CD1c-positive myeloid dendritic cell (primary cell): ENCODE data around the gene STXBP6.
"Not testable (repeated sequence)": the region's sequence is repeated elsewhere in the genome, so short reads cannot be mapped to it uniquely, and the experiment has no call there.

Experiments
- DNase-seq: peaks from one replicate; pipeline ENCODE4 v3.0.0-alpha.2; 2016; ENCODE audit errors: extremely low spot score

The STXBP6 gene

DNA sequence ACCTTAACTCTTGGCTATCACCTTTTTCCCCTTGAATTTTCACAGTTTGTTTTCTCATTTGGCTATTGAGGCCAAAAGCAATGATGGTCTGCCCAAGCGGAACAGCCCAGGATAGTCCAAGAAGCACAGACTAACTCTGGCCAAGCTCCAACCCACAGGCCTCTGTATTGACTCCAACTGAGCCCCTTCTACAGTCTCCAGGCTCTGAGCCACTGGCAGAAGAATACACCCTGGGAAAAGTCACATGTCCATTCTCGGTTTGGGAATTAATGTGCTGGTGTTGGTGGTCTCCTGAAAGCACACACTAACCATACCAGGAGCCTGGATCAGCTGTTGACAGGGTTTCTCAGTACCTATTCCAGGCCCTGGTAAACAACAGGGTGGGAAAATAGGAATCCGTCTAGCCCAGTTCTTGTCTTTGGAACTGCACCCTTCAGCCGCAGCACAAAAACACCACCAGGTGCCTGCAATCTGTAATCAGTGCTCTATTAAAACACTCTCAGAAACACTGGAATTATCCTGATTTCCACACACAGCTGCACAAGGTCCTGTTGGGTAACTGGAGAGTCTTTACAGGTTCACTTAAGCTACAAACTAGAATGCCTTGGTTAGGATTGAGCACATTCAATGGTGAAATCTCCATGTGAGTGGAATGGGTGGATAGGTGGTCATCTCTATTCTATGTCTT, 63.6 kb downstream of the STXBP6 start:
- DNase-seq = no peak

DNA sequence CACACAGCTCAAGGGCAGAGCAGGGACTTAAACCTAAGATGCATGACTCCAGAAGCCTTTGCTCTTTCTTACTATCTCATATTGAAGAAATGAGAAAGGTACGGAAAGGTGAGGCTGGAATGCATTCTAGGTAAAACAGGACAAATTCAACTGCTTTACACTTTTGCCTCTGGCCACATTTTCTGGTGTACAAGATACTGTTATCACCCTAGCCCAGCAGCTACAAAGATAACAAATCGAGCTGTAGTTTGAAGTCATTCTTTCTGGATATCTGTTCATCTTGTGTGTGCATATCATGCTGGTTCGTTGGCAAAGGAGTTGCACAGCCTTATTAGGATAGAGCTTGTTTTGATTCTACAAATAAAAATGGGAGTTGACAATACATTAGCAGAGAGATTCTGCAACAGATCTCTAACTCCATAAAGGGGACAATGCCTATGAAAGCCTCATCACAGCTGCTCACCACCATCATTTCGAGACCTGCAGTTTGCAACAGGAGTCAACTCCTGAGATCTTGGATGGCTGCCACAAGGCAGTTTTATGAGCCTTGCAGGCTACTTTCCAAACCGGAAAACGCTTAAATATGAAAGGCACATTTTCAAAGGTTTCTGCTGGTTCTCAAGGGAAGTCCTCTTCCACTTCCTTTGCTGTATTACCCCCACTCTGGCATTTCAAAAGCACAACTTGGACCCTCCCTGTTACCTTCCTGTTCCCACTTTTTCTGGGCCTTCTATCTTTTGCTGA, 64.9 kb downstream of the STXBP6 start:
- DNase-seq = no peak

- no peak for DNase-seq
Observed at GRCh38 chr14:24982472-24983155, 67.3 kb downstream of the STXBP6 start.

DNA sequence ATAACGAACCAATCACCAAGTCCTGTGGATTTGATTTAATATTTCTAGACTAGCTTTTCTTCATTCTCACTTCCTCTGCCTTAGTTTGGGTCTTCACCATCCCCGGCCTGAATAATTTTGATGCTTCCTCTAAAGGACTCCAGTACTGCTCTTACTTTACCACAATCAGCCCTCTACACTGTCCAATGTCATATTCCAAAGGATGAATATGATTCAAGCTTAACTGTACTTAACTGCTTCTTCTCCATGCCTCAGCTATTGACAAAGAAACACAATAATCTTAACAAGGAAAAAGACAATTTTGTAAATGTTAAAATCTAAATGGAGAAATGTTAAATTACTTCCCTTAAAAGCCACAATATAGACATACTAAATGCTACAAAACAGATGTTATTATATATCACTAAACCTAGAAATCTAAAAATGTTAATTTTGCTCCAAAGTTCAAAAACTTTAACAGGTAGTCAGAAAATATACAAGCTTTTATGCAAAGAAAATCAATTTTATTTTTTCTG, 70.2 kb downstream of the STXBP6 start:
- no peak for DNase-seq

GRCh38 chr14:24978862-24979724, 70.9 kb downstream of the STXBP6 start:
- DNase-seq = no peak

GRCh38 chr14:24976602-24977001, 73.3 kb downstream of the STXBP6 start:
- DNase-seq = no peak

GRCh38 chr14:24975393-24975792, 74.6 kb downstream of the STXBP6 start:
- DNase-seq = no peak

GRCh38 chr14:24974591-24975374, 75.2 kb downstream of the STXBP6 start:
- no peak for DNase-seq

- DNase-seq = no peak
Observed at GRCh38 chr14:24972844-24973243, 77.1 kb downstream of the STXBP6 start.

GRCh38 chr14:24971255-24971654, 78.7 kb downstream of the STXBP6 start:
- DNase-seq = no peak

GRCh38 chr14:24966579-24966964, 83.4 kb downstream of the STXBP6 start:
- no peak for DNase-seq

- no peak for DNase-seq
Observed at GRCh38 chr14:24965934-24966578, 83.9 kb downstream of the STXBP6 start.

- DNase-seq = no peak
Observed at GRCh38 chr14:24965578-24965933, 84.4 kb downstream of the STXBP6 start.

DNA sequence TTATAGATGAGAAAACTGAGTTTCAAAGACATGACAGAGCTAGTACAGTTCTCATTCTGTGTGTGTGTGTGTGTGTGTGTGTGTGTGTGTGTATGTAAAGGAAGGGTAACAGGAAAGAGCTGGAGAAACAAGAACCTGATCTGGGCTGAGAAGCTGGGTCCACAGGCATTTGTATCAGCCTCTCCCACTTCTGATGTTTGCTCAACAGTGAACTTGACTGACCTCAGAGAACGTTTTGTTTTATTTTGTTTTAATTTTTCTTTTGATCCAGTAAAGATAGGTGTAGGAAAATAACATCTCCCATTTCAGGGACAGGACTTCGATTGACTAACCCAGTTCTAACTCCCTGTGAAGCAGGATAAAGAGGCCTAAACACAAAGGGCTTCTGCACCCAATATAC, 85.4 kb downstream of the STXBP6 start:
- no peak for DNase-seq

- no peak for DNase-seq
Observed at GRCh38 chr14:24964048-24964447, 85.9 kb downstream of the STXBP6 start.

DNA sequence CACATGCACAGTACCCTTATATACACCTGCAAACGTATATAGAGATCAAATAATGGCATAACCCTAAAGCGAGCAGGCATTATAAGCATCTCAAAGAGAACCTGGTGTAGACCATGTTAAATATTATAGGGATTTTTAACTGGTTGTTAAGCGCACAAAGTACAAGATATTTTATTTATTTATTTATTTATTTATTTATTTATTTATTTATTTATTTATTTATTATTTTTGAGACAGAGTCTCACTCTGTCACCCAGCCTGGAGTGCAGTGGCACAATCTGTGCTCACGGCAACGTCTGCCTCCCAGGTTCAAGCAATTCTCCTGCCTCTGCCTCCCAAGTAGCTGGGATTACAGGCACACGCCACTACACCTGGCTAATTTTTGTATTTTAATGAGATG, 87.8 kb downstream of the STXBP6 start:
- DNase-seq = not testable (repeated sequence)

DNA sequence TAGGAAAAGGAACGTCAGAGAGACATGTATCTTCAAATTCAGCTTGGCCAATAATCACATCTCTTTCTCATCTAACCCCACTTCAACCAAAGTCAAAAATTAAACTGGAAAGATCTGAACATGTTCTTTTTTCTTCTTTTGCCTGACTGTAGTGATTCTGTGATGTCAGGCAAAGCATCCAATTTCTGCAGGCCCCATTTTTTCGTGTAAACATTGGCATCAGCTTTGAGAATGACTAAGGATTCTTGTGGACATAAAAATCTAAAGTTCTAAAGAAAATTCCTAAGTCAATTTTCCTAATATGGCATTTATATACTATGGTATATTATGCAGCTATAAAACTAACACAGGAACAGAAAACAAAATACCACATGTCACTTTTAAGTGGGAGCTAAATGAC, 89.1 kb downstream of the STXBP6 start:
- DNase-seq = no peak

DNA sequence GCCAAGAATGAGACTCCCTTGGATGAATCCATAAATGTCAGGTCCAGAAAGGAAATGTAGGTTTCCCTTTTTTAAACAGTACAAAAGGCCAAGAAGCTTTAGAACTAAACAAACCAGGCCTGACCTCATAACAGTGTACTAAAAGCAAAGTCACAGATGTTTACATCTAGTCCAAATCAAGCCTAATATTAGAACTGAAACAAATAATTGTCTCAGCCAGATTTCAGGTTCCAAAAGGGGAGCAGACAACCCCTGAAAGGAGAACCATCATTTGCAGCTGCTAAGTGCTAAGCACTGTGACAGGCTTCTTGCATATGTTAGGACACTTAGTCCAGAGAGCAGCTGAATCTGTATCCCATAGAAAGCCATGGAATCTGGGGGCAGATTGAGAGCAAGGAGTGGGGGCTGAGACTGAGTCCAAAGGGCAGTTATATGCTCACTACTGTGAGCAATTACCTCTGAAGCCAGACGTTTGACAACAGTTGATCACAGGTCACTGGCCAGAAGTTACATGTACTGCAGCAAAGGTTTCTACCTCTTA, 90.1 kb downstream of the STXBP6 start:
- DNase-seq = no peak

DNA sequence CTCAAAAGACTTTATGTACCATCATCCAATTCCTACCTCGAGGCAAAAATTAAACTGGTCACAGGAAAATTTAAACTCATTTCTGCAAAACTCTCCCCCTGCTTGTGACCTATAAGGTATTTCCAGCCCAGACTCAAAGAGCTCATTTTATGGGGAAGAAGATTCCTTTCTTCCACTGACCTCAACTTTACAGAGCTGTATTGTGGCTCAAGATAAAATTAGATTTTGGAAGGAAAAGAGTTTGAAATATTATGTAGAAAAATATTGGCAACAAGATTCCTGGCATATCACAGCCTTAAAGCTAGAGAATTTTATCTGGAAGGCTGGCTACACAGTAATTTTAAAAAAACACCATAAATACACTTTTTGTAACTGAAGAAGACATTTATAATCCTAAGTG, 91.7 kb downstream of the STXBP6 start:
- DNase-seq = no peak

DNA sequence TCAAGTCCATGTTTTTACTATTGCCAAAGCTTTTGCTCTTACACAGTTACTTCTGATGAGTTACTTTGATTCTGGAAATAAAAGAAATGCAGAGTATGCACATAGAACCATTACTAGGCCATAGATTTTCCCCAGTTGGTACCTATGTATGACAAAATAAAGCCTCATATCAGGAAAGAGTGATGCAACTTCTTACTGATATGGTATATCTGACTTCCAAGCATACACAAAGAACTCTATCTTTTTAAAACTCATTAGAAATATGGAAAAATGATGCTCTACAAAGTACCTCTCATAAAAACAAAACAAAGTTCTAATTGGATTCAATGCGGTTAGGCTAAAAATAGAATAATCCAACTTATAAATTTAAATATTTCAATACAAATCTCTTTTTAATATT, 92.1 kb downstream of the STXBP6 start:
- no peak for DNase-seq
